ENCODE data around the gene NUDT2. TPM values are rescaled to one million over a fixed set of nuclear protein-coding genes. Genes with fewer than 3 reads are reported as not detected.

Gene NUDT2
- polyA plus RNA-seq, 1 of the 3 experiments (the other 2 are of a cell fraction), result 47.8 TPM

DNA sequence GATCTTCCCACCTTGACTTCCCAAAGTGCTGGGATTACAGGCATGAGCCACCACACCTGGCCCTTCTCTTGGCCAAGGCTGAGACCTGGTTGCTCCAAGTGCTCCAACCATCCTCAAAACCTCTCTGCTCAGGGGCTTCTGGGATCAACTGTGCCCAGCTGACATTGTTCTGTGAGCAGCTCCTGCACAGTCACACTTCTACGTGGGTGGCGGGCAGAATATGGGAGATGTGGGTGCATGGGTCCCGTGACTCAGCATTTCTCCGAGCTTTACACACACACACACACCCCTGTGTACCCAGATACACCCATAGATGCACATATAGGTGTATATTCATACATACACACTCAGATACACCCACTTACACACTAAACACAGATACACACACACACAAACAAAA is 57.9 kb downstream of the NUDT2 start:
- no peaks in the 10 kb centered on the region for H3K9me3 ChIP-seq
- no peak overlapping the region for H3K27ac ChIP-seq (ENCODE audit: low read depth in 2 of 2, low read length in 1 of 2)
- H3K27me3 ChIP-seq (ENCODE audit: insufficient read depth), result no peaks in the 10 kb centered on the region
- no peak overlapping the region for H2AFZ ChIP-seq (ENCODE audit: low read depth)
- H3K4me3 ChIP-seq (ENCODE audit: low read depth in 2 of 2, low read length in 1 of 2), result no peak overlapping the region
- no peak for DNase-seq
- TF ChIP-seq ZBTB33 (IDR thresholded peaks at IDR 0.05; ENCODE audit: borderline replicate concordance, low read depth), result no peak
- TF ChIP-seq EZH2phosphoT487 (IDR thresholded peaks at IDR 0.05; ENCODE audit: borderline replicate concordance, low read depth), result no peak
- TF ChIP-seq RFX5 (IDR thresholded peaks at IDR 0.05; ENCODE audit: low read length), result no peak
- TF ChIP-seq TAF1 (IDR thresholded peaks at IDR 0.05; ENCODE audit: borderline replicate concordance, low read depth, low read length), result no peak
- TF ChIP-seq YY1 (IDR thresholded peaks at IDR 0.05; ENCODE audit: low read depth), result no peak
- no peak for TF ChIP-seq GABPA (IDR thresholded peaks at IDR 0.05; ENCODE audit: low read depth)
- TF ChIP-seq MAX (IDR thresholded peaks at IDR 0.05; ENCODE audit: low read depth), result no peak
- no peak for TF ChIP-seq SIN3A (IDR thresholded peaks at IDR 0.05; ENCODE audit: borderline replicate concordance, low read depth, low read length)
- TF ChIP-seq RAD21 (IDR thresholded peaks at IDR 0.05; ENCODE audit: low read length), result no peak
- TF ChIP-seq, protein P1, sequence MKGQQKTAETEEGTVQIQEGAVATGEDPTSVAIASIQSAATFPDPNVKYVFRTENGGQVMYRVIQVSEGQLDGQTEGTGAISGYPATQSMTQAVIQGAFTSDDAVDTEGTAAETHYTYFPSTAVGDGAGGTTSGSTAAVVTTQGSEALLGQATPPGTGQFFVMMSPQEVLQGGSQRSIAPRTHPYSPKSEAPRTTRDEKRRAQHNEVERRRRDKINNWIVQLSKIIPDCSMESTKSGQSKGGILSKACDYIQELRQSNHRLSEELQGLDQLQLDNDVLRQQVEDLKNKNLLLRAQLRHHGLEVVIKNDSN (IDR thresholded peaks at IDR 0.05; ENCODE audit: borderline replicate concordance, low read depth), result no peak
- no peak for TF ChIP-seq NFIC (IDR thresholded peaks at IDR 0.05; ENCODE audit: borderline replicate concordance)
- no peak for TF ChIP-seq FOSL2 (IDR thresholded peaks at IDR 0.05; ENCODE audit: borderline replicate concordance, low read depth)
- no peak for TF ChIP-seq POLR2AphosphoS5 (IDR thresholded peaks at IDR 0.05; ENCODE audit: low read depth, low read length)
- TF ChIP-seq IRF3 (IDR thresholded peaks at IDR 0.05; ENCODE audit: low read depth, low read length), result no peak
- TF ChIP-seq, protein P2, sequence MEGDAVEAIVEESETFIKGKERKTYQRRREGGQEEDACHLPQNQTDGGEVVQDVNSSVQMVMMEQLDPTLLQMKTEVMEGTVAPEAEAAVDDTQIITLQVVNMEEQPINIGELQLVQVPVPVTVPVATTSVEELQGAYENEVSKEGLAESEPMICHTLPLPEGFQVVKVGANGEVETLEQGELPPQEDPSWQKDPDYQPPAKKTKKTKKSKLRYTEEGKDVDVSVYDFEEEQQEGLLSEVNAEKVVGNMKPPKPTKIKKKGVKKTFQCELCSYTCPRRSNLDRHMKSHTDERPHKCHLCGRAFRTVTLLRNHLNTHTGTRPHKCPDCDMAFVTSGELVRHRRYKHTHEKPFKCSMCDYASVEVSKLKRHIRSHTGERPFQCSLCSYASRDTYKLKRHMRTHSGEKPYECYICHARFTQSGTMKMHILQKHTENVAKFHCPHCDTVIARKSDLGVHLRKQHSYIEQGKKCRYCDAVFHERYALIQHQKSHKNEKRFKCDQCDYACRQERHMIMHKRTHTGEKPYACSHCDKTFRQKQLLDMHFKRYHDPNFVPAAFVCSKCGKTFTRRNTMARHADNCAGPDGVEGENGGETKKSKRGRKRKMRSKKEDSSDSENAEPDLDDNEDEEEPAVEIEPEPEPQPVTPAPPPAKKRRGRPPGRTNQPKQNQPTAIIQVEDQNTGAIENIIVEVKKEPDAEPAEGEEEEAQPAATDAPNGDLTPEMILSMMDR (IDR thresholded peaks at IDR 0.05), result no peak
- no peak for TF ChIP-seq CHD2 (IDR thresholded peaks at IDR 0.05; ENCODE audit: low read length, partially characterized antibody)
- no peak for TF ChIP-seq FOXJ3 (CRISPR knock-in tag; IDR thresholded peaks at IDR 0.05)
- TF ChIP-seq, protein P3, sequence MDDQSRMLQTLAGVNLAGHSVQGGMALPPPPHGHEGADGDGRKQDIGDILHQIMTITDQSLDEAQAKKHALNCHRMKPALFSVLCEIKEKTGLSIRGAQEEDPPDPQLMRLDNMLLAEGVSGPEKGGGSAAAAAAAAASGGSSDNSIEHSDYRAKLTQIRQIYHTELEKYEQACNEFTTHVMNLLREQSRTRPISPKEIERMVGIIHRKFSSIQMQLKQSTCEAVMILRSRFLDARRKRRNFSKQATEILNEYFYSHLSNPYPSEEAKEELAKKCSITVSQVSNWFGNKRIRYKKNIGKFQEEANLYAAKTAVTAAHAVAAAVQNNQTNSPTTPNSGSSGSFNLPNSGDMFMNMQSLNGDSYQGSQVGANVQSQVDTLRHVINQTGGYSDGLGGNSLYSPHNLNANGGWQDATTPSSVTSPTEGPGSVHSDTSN (IDR thresholded peaks at IDR 0.05), result no peak
- no peak for TF ChIP-seq ELF1 (IDR thresholded peaks at IDR 0.05)
- TF ChIP-seq TCF12 (IDR thresholded peaks at IDR 0.05), result no peak
- no peaks in the 10 kb centered on the region for H3K4me1 ChIP-seq (ENCODE audit: control insufficient read depth in 1 of 2, insufficient read depth in 2 of 2, low read depth in 1 of 2, low read length in 1 of 2)
- ChIA-PET POLR2A (no interaction called here), CTCF (interaction anchor here (0.9 to 2.8 kb wide), 3 partner anchors 16 to 113 kb away, joined by 3 to 17 read pairs (median 8); no protein-coding TSS in a partner anchor)
- 0 out of 2 replicates have a peak, but pooled peaks cover 2% of the 10 kb centered on the region for H3K9me2 ChIP-seq
- 80% methylated on average over 4 of the region's 4 CpGs for WGBS (ENCODE audit: low lambda C conversion rate)
- H3K9ac ChIP-seq, result no peak overlapping the region
- no peaks in the 10 kb centered on the region for H3F3A ChIP-seq (replicated peaks; ENCODE audit: insufficient read depth)
- no peak overlapping the region for H3K4me2 ChIP-seq
- H3K79me2 ChIP-seq (ENCODE audit: insufficient read depth), result no peaks in the 10 kb centered on the region
- no peaks in the 10 kb centered on the region for H3K36me3 ChIP-seq (replicated peaks in 1 of 2; ENCODE audit: control insufficient read depth in 1 of 2, insufficient read depth in 2 of 2, low read length in 1 of 2)
- no peaks in the 10 kb centered on the region for H4K20me1 ChIP-seq (ENCODE audit: insufficient read depth)
